D721Med (cell line): ENCODE measurements around the gene RBM22.

Experiments
- DNase-seq: peaks from one replicate; pipeline ENCODE4 v3.0.0; 2011; ENCODE audit warnings: low spot score; ENCODE audit not compliant: insufficient read length
- FAIRE-seq: peaks from 2 replicates; lab custom pipeline; 2011; peaks lifted over from hg19 to GRCh38; lab: Jason Lieb, UNC
- CTCF ChIP-seq: IDR thresholded peaks from 2 replicates; pipeline ENCODE4 v1.5.1; 2012; ENCODE audit warnings: mild to moderate bottlenecking, control low read depth; ENCODE audit not compliant: insufficient read depth; ENCODE audit errors: missing control alignments

The RBM22 gene

GRCh38 chr5:150641006-150641570 lies 59.8 kb downstream of the RBM22 start:
- DNase-seq = no peak
- no peak for FAIRE-seq
- no peak for TF ChIP-seq CTCF
